CD4-positive, alpha-beta T cell treated with Interleukin-2 at 100 ng/mL for 4 hours (primary cell): ENCODE data around the gene CPEB3.
"Not testable (repeated sequence)": the region's sequence is repeated elsewhere in the genome, so short reads cannot be mapped to it uniquely, and the experiment has no call there.

Experiments used
- DNase-seq: peaks from one replicate; pipeline ENCODE4 v3.0.0-alpha.2; 2020; ENCODE audit warnings: low spot score

Gene CPEB3

GRCh38 chr10:92142512-92142911, 148.4 kb downstream of the CPEB3 start:
- no peak for DNase-seq

- not testable (repeated sequence) for DNase-seq
Observed at GRCh38 chr10:92141147-92141546, 149.7 kb downstream of the CPEB3 start.

- not testable (repeated sequence) for DNase-seq
Observed at GRCh38 chr10:92134049-92134448, 156.8 kb downstream of the CPEB3 start.

- DNase-seq, result no peak
Observed at GRCh38 chr10:92131275-92131820, 159.5 kb downstream of the CPEB3 start.

DNA sequence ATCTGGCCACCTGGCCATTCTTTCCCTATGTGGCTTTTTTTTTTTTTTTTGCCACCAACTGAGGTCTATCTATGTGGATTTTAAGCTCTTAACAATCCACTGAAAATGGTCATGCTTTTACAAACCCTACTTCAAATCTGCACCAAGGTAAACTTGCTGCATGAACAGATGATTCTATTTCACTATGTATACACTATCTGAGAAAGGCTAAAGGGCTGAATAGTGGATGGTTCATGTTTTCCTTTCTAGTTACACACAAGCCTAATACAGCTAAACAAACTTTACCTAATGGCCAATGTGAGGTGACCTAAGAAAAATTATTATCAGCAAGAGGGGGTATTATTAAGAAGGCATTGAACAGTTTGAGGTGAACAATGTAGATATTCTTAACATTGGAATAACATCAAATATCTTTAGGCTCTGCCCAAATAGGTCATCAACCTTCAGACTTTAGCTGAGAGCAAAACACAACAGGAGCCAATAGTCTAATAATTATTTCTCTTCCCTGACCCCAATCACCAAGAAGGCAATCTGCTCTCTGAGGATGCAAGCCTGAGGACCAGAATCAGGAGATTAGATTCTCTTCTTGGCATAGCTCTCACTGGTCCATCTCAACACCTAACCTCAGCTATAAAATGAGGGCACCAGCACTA, 160.1 kb downstream of the CPEB3 start:
- no peak for DNase-seq

DNA sequence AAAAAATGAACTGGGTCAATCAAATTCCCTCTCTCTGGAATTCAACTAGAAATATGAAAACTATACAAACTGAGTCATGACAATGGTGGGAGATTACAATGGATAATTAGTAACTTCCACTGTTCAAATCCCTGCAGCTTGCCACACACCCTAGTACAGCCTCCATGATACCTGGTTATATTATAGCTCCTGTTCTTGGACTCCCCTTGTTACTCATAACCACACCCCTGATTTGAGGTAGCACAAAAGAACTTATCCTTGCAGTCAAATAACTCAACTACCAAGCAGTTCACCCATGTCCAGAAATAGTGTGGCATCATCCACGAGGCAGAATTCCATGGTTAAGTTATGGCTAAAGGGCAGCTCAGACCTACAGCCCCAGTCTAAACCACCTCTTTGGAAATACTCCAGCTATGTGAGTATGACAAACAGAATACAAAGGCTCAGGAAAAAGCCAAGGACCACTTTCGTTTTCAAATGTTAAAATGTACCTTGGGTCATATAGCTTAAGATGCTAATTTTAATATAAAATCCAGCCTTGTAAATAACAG, 164.7 kb downstream of the CPEB3 start:
- no peak for DNase-seq

GRCh38 chr10:92125144-92125543, 165.7 kb downstream of the CPEB3 start:
- DNase-seq, result no peak

DNA sequence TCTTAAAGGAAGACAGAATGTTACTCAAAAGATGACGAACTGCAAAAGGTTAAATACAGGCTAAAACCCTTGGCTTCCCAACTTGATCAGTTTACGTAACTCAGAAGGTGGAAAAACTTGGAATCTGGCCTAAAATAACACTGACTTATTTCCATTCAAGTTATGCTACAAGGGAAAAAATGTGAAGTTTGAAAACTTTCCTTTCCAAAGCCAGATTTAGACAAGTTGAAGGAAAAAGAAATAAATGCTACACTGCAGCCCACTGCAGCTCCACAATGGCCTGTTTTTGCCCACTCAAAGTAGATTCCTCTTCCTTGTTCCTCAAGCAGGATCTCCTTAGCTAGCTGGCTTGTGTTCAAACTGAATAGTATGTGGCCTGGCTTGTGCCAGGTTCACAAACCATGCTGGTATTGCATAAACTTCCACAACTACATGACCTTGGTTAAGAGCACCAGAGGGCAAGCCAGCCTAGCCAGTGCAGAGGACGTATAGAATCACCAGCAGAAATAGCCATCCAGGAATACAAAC, 166.2 kb downstream of the CPEB3 start:
- no peak for DNase-seq

DNA sequence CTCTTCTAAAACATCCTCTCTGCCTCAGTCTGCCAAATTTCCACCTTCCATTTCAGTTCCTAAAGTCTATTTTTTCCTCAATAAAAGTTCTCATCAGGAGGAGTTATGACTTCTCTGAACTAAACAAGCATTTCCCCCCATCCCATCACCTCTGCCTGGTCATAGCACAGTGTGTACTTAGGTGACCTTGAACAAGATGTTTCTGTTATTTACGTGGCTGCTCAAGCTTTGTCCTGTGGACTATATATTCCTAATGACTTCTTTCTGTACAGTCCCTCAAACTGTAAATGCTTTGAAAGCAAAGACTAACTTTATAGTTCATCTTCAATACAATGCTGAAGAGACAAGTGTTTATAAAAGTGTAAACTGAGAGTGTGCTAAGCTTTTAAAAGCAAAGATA, 166.9 kb downstream of the CPEB3 start:
- DNase-seq, result no peak

DNA sequence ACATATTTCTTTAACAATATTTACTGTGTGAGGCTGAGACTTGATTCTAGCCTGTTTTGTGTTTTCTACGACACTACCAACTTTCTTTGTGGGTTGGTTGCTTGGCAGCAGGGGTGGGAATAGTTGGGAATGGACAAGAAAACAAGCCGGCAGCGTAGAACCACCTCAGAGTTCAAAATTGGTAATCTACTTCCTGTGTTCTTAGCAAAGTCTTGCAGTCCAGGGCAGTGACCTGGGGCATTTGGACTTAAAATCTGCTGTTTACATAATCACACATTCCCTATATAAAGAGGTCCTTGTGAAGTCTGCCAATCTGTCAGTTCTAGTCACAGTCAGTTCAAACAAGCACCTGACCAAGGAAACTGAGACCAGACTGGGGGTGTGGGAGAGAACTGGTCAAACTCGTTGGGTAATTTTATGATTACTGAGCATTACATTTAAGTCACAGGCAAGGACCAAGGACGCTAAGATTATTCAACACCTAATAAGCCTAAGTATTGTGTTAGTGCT, 167.9 kb downstream of the CPEB3 start:
- no peak for DNase-seq

DNA sequence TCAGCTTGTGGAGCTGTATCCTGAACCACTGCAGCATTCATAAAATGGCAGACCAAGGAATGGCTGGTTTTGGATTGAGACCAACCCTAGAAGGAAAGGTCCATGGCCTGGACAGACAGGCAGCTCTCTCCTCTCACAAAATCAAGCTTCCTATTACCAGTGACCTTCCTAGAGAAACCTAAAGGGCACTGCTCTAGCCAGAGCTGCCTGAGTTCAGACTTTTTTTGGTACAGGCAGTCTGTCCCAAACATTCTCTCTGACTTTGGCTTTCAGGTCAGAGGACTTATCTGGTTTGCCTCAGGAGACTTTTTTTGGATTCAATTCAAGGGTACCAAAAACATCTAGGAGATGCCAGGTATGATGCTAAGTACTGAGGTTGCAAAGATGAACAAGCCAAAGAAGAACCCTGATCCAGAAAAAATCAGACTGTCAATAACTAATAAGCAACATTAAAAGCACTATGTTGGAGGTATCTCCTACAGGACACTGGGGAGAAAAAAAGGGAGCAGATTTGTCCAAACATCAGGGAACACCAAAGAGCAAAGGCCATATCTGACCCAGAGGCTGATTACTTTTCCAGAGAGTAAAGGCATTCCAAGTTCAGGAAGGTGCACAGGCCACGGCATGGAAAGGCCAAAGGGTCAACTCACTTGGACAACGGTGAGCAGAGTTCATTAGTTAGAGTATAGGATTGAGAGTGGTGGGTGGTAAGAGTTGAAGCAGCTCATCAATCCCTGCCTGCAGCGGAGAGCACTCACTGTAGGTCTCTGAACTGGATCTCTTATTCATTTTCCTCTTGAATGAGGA, 169.0 kb downstream of the CPEB3 start:
- no peak for DNase-seq

DNA sequence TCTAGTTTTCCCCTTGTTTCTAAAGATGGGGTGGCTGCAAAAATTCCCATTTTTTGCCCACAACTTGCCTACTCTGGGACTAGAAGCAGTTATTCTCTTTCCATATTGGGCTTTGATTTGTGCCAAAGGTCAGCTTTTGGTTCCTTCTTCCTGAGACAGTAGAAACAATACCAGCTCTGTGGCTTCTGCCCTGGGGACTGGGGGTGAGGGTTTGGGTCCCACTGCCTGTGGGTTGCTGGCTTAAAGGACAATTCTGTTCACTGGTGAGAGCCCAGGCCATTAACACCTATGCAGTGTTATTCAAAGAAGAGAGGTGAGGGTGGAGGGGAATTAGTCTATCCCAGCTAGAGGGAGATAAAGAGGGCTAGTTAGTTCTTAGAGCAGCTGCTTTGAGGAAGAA, 171.5 kb downstream of the CPEB3 start:
- no peak for DNase-seq

- DNase-seq, result not testable (repeated sequence)
Observed at GRCh38 chr10:92114917-92115316, 176.0 kb downstream of the CPEB3 start.

- DNase-seq, result no peak
Observed at GRCh38 chr10:92113911-92114600, 176.8 kb downstream of the CPEB3 start.

- DNase-seq, result no peak
Observed at GRCh38 chr10:92112462-92112861, 178.4 kb downstream of the CPEB3 start.

DNA sequence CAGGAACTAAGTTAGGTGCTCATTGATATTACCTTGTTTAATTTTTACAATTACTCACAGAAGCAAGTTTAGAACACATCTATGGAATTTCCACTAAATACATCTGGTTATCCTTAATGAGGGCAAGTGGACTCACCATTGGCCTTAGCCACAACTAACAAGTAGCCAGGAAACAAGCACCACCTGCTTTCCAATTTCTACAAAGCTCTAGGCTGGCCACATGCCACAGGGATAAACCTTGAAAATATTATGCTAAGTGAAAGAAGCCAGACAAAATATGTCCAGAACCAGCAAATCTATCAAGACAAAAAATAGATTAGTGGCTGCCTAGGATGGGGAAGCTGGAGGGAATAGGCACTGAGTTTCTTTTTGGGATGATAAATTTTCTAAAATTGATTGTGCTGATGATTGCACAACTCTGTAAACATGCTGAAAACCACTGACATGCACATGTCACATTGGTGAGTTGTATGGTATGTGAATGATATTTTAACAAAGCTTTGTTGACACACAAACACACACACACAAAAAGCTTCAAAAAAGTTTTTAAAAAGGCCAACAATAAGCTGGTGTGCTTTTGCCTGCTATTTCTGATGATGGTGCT, 179.4 kb downstream of the CPEB3 start:
- no peak for DNase-seq

- DNase-seq, result no peak
Observed at GRCh38 chr10:92110039-92110794, 180.7 kb downstream of the CPEB3 start.

- DNase-seq, result no peak
Observed at GRCh38 chr10:92108747-92109146, 182.1 kb downstream of the CPEB3 start.

GRCh38 chr10:92108120-92108519, 182.8 kb downstream of the CPEB3 start:
- no peak for DNase-seq

DNA sequence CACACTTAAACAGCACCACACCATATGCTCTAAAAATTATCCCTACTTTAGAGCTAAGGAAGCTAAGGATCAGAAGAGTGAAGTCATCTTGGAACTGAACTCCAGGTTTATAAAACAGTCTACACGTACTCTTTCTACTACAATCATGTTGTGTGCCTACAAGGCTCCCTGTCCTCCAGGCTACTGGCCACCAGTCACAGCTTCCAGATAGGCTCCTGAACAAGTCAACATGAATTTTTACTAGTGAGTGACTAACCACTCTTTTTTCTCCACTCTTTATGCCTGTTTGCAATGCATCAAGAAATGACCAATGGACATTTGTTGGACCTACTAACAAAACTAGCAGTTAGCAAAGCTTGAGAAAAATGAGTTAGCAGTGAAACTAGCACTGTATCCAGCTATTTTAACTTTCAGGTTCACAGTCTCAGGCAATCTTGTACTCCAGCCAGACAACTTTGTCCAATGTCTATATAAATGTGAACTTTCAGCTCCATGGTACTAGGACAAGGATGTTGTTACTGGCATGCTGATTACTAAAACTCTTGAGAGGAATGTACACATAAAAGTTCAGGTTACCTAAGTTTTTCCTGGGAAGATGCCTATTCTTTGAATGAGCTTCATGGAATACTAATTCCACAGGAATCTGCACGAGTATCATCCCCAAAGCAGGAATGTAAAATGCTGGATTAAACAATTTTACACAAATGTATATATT, 187.3 kb downstream of the CPEB3 start:
- no peak for DNase-seq
